ENCODE results near the gene HTT. TPM values are rescaled to one million over a fixed set of nuclear protein-coding genes. Genes with fewer than 3 reads are reported as not detected.

Gene HTT
- total RNA-seq, 4 donors from 2014 or later: 37.5 to 119 (median 48.7) TPM

GRCh38 chr4:3040452-3041191 lies 33.9 kb upstream of the HTT start:
- peaks cover 18 to 41% (median 28%) of the 10 kb centered on the region in 3 donors for H3K4me1 ChIP-seq
- no peak for TF ChIP-seq POLR2A (IDR thresholded peaks at IDR 0.05)
- TF ChIP-seq, protein P1, sequence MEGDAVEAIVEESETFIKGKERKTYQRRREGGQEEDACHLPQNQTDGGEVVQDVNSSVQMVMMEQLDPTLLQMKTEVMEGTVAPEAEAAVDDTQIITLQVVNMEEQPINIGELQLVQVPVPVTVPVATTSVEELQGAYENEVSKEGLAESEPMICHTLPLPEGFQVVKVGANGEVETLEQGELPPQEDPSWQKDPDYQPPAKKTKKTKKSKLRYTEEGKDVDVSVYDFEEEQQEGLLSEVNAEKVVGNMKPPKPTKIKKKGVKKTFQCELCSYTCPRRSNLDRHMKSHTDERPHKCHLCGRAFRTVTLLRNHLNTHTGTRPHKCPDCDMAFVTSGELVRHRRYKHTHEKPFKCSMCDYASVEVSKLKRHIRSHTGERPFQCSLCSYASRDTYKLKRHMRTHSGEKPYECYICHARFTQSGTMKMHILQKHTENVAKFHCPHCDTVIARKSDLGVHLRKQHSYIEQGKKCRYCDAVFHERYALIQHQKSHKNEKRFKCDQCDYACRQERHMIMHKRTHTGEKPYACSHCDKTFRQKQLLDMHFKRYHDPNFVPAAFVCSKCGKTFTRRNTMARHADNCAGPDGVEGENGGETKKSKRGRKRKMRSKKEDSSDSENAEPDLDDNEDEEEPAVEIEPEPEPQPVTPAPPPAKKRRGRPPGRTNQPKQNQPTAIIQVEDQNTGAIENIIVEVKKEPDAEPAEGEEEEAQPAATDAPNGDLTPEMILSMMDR (IDR thresholded peaks at IDR 0.05): no peak
- DNase-seq: no peak
- H3K27me3 ChIP-seq: peaks cover 0 to 10% (median 0%) of the 10 kb centered on the region in 4 donors
- 75 to 79% methylated on average over 8 to 14 of the region's 28 CpGs for WGBS, 2 donors
- H3K27ac ChIP-seq: peak overlapping the region in 3 of 4 donors; percentile 70 to 86 (median 77)
- no peaks in the 10 kb centered on the region for H3K9me3 ChIP-seq
- H3K36me3 ChIP-seq: no peaks in the 10 kb centered on the region
- H3K4me3 ChIP-seq: peak overlapping the region; percentile 43 to 66 (median 51)
- intact Hi-C loops (cut with DNase I): no loop called here

DNA sequence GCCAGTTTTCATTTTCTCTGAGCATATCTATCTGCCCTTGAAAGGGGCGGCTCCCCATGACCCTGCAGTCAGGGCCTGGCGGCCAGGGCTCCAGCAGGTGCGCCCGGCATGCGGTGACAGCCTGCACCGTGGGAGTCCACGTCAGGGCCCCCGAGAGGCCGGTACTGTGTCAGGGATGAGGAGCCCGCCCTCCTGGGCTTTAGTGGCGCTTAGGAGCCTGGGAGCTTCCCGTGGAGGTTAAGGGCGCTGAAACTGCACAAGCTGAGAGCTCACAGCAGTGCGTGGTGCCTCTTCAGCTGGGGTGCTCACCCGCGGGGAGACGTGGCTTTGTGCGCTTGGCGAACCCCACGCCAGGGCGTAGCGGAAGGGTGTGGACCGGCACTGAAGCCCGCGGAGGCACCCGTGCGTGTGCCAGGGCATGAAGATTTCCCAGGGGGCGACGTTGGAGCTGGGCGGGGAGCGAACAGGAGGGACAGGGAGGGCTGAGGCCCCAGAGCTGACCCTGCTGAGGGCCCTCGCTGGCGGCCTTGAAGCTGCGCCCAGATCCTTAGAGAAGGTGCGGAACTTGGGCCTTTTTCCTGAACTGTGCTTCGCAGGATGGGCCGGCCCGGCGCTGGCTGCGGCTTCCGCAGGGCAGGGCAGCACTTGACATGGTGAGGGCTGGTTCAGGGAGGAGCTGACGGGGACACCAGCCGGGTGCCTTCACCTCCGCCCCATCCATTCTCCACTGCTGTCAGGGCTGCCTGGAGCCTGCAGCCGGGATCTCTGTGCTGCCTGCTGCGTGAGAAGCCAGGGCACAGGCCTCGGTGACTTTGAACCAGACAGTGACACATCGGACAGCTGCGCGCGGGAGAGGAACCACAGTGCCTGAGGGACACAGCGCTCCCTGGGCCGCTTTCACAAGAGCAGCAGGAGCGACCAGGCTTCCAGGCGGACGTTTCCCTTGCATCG lies 33.0 kb upstream of the HTT start:
- H3K36me3 ChIP-seq: no peaks in the 10 kb centered on the region
- H3K4me3 ChIP-seq: peak overlapping the region; percentile 43 to 66 (median 51)
- peaks cover 18 to 41% (median 28%) of the 10 kb centered on the region in 3 donors for H3K4me1 ChIP-seq
- H3K27me3 ChIP-seq: peaks cover 0 to 7% (median 0%) of the 10 kb centered on the region in 4 donors
- no peaks in the 10 kb centered on the region for H3K9me3 ChIP-seq
- TF ChIP-seq, protein P1 (IDR thresholded peaks at IDR 0.05): peak in 1 of 6 experiments; percentile 3
- TF ChIP-seq POLR2A (IDR thresholded peaks at IDR 0.05): no peak
- DNase-seq: no peak
- H3K27ac ChIP-seq: peak overlapping the region; percentile 66 to 86 (median 74)
- intact Hi-C loops (cut with DNase I): no loop called here
- WGBS, 2 donors: 10% methylated on average over 14 of the region's 57 CpGs; no CpG with 5 or more reads in 1 of the 2 donors

DNA sequence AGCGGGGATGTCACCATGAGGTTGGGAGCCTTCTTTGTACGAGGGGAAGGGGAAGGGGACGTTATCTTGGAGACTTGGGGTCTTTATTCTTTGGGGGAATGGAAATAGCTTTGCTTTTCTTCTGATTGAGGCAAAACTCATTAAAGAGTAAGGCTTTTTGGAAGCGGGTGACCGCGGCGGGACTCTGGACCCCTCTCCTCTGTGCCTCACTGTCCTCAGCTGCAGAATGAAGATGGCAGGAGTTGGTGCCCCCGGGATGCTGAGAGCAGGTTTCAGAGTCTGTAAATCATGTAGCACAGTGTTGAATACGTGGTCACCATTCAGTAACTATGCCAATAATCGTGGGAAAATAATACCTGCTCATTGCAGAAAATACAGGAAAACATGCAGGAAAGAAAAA lies 32.3 kb upstream of the HTT start:
- TF ChIP-seq, protein P1 (IDR thresholded peaks at IDR 0.05): no peak
- TF ChIP-seq POLR2A (IDR thresholded peaks at IDR 0.05): no peak
- WGBS, 2 donors: 49 to 67% methylated on average over 6 to 9 of the region's 10 CpGs
- Histone ChIP-seq H3K27ac (peak overlapping the region; percentile 66 to 86 (median 74)), H3K36me3 (no peaks in the 10 kb centered on the region), H3K9me3 (no peaks in the 10 kb centered on the region), H3K4me3 (peak overlapping the region; percentile 43 to 66 (median 51)), H3K4me1 (peaks cover 19 to 39% (median 28%) of the 10 kb centered on the region in 3 donors), H3K27me3 (peaks cover 0 to 4% (median 0%) of the 10 kb centered on the region in 4 donors)
- DNase-seq: no peak
- intact Hi-C loops (cut with DNase I): no loop called here

- H3K27ac ChIP-seq: no peak overlapping the region
- 85 to 87% methylated on average over 10 to 11 of the region's 11 CpGs for WGBS, 2 donors
- TF ChIP-seq POLR2A (IDR thresholded peaks at IDR 0.05): no peak
- TF ChIP-seq, protein P1 (IDR thresholded peaks at IDR 0.05): no peak
- H3K9me3 ChIP-seq: no peaks in the 10 kb centered on the region
- peaks cover 0 to 4% (median 0%) of the 10 kb centered on the region in 4 donors for H3K27me3 ChIP-seq
- no peak for DNase-seq
- intact Hi-C loops (cut with DNase I): no loop called here
- H3K4me3 ChIP-seq: no peak overlapping the region
- H3K4me1 ChIP-seq: peaks cover 18 to 35% (median 21%) of the 10 kb centered on the region in 3 donors
- no peaks in the 10 kb centered on the region for H3K36me3 ChIP-seq
Measured at GRCh38 chr4:3043282-3044020, 31.0 kb upstream of the HTT start.

Data from esophagus squamous epithelium (tissue), 5 donors.